AG04450 (cell line): ENCODE results near the gene ZNF322. TPM values are rescaled to one million over a fixed set of nuclear protein-coding genes. Genes with fewer than 3 reads are reported as not detected.

ENCODE experiments used
- CTCF ChIA-PET: fragments of 300-600, 350-600 bp; formaldehyde crosslinking; extraction: SDS; loops from one replicate; lab custom pipeline; 2022; ENCODE audit warnings: antibody characterized with exemption, inconsistent platforms; lab: Charles Lee
- POLR2A ChIA-PET: fragments of 350-600 bp; formaldehyde crosslinking; extraction: SDS; loops from one replicate; lab custom pipeline; 2021; ENCODE audit warnings: antibody characterized with exemption, inconsistent platforms; lab: Yijun Ruan, JAX
- DNase-seq: peaks from one replicate; pipeline ENCODE4 v3.0.0-alpha.2; 2011; ENCODE audit warnings: low read depth, low spot score
- H3K27ac ChIP-seq: one replicate; pipeline ENCODE4 v1.5.1; 2012; ENCODE audit warnings: low read depth, low read length, control low read depth
- H3K27me3 ChIP-seq: one replicate; pipeline ENCODE4 v1.6.0; 2012; ENCODE audit warnings: low read length; ENCODE audit not compliant: control insufficient read depth, insufficient read depth
- H3K4me3 ChIP-seq: 2 replicates; pipeline ENCODE4 v1.5.1; 2011; ENCODE audit warnings: mild to moderate bottlenecking, low read depth, low read length, control low read depth
- H3K9me3 ChIP-seq: 2 replicates; pipeline ENCODE4 v1.5.1; 2012; ENCODE audit warnings: low read length; ENCODE audit not compliant: control insufficient read depth, insufficient read depth
- polyA plus RNA-seq: library from polyadenylated mRNA; depleted of rRNA; stranded (reverse); fragments of >200 nt; gene quantifications from 2 replicates; pipeline ENCODE4 v1.2.3, GENCODE V29; 2011
- TF ChIP-seq, protein P1 (sequence below): IDR thresholded peaks from 2 replicates; pipeline ENCODE4 v1.5.1; 2011; ENCODE audit warnings: low read depth, low read length, control low read depth, inconsistent platforms

ZNF322 gene
- polyA plus RNA-seq, 1 experiment, result 19.5 TPM

DNA sequence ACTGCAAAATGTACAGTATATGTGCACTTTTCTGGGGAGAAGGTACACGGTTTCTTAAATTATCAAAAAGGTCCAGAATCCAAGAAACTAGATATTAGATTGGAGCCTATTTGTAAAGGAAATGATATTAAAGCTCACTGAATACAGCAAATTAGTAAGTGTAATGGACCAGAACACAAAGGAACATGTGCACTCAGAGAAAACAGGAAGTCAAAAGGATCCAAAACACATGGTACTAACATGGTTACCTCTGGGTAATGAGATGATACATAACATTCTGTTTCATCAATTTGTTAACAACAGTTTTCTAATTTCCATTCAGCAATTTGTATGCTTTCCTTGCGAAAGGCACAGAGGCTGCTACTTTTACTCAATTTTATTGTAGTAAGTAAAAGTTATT, 18.7 kb downstream of the ZNF322 start:
- Histone ChIP-seq H3K4me3 (no peak overlapping the region), H3K9me3 (peaks cover 28% of the 10 kb centered on the region; the same call in 1 of the 2 replicates), H3K27me3 (no peaks in the 10 kb centered on the region), H3K27ac (no peak overlapping the region)
- TF ChIP-seq, protein P1, sequence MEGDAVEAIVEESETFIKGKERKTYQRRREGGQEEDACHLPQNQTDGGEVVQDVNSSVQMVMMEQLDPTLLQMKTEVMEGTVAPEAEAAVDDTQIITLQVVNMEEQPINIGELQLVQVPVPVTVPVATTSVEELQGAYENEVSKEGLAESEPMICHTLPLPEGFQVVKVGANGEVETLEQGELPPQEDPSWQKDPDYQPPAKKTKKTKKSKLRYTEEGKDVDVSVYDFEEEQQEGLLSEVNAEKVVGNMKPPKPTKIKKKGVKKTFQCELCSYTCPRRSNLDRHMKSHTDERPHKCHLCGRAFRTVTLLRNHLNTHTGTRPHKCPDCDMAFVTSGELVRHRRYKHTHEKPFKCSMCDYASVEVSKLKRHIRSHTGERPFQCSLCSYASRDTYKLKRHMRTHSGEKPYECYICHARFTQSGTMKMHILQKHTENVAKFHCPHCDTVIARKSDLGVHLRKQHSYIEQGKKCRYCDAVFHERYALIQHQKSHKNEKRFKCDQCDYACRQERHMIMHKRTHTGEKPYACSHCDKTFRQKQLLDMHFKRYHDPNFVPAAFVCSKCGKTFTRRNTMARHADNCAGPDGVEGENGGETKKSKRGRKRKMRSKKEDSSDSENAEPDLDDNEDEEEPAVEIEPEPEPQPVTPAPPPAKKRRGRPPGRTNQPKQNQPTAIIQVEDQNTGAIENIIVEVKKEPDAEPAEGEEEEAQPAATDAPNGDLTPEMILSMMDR, result no peak
- no peak for DNase-seq
- POLR2A ChIA-PET, result no interaction called here
- CTCF ChIA-PET, result no interaction called here

DNA sequence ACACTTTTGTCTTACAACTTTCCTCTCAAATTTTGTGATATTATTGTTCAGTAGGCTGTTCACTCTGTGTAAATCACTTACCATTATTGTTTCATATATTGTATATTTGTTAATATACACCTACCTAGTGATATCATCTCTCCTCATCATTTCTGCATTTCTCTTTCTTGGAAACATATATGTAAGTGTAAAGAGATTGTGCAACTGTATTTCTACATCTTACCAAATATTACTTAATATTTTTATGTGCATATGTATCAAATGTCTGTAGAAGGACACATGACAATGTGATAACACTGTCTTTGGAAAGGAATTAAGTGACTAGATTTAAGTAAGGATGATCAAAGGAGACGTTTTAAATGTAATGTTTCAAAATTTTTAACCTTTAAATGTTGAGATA, 30.2 kb downstream of the ZNF322 start:
- POLR2A ChIA-PET, result no interaction called here

DNA sequence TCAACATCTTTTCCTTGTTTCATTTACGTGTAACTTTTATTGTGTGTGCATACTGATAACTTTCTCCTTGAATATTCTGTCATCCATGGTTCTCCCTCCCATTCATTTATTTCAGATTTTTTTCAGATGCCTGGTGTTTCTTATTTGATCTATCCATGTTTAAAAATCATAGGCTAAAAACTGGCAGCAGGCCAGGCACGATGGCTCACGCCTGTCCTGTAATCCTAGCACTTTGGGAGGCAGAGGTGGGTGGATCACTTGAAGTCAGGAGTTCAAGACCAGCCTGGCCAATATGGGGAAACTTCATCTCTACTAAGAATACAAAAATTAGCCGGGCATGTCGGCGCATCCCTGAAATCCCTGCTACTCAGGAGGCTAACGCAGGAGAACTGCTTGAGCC, 31.7 kb downstream of the ZNF322 start:
- Histone ChIP-seq H3K27me3 (no peaks in the 10 kb centered on the region), H3K4me3 (no peak overlapping the region), H3K27ac (no peak overlapping the region), H3K9me3 (peaks cover 8% of the 10 kb centered on the region)
- CTCF ChIA-PET, result no interaction called here
- TF ChIP-seq, protein P1, result no peak
- POLR2A ChIA-PET, result no interaction called here
- DNase-seq, result no peak

More for the DNA sequence above, 30.2 kb downstream of the ZNF322 start:
- Histone ChIP-seq H3K27me3 (no peaks in the 10 kb centered on the region), H3K27ac (no peak overlapping the region), H3K9me3 (peaks cover 8% of the 10 kb centered on the region), H3K4me3 (no peak overlapping the region)
- no peak for DNase-seq
- CTCF ChIA-PET, result no interaction called here
- TF ChIP-seq, protein P1, result no peak

DNA sequence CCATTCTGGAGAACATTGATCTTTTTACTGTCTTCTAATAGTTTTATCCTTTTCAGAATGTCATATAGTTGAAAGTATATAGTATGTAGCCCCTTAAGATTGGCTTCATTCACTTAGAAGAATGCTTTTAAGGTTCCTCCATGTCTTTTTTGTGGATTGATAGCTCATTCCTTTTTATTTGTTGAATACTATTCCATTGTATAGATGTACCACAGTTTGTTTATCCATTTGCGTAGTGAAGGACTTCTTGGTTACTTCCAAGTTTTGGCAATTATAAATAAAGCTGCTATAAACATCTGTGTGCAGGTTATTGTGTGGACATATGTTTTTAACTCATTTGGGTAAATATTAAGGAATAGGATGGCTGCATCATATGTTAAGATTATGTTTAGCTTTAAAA, 35.0 kb downstream of the ZNF322 start:
- ChIA-PET CTCF (interaction anchor here (1.0 kb wide), 1 partner anchor 29 kb away, joined by 4 read pairs; no protein-coding TSS in a partner anchor), POLR2A (no interaction called here)
- H3K27me3 ChIP-seq, result no peaks in the 10 kb centered on the region
- TF ChIP-seq, protein P1, result no peak
- peaks cover 3% of the 10 kb centered on the region; the same call in 1 of the 2 replicates for H3K9me3 ChIP-seq
- no peak for DNase-seq
- H3K27ac ChIP-seq, result no peak overlapping the region
- no peak overlapping the region for H3K4me3 ChIP-seq

DNA sequence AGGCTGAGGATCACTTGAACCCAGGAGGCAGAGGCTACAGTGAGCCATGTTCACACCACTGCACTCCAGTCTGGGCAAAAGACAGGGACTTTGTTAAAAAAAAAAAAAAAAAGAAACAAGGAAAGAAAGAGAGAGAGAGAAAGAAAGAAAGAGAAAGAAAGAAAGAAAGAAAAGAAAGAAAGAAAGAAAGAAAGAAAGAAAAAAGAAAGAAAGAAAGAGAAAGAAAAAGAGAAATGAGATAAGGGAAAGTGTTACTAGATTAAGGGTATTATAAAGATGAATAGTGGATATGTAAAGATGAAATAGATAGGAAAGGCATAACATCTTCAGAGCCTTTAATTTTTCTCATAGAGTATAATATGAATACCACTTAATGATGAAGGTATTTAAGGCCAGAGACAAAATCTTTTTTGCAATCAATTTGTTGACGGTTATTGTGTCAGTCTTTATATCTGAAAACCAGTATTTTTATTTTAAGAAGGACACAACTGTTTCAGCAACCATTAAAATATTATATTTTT, 36.1 kb downstream of the ZNF322 start:
- ChIA-PET CTCF (no interaction called here), POLR2A (no interaction called here)
- Histone ChIP-seq H3K9me3 (peaks cover 3% of the 10 kb centered on the region; the same call in 1 of the 2 replicates), H3K27ac (no peak overlapping the region), H3K27me3 (no peaks in the 10 kb centered on the region), H3K4me3 (no peak overlapping the region)
- no peak for DNase-seq
- TF ChIP-seq, protein P1, result no peak
